GM21423 (cell line): ENCODE measurements around the gene MAGI1.
"Not testable (repeated sequence)": the region's sequence is repeated elsewhere in the genome, so short reads cannot be mapped to it uniquely, and the experiment has no call there.

ENCODE experiments used
- ATAC-seq: cut with Tn5 transposase; IDR thresholded peaks from one replicate; pipeline ENCODE4 v1.9.1; 2021; ENCODE audit warnings: mild to moderate bottlenecking, moderate library complexity; ENCODE audit not compliant: unreplicated experiment

The MAGI1 gene

DNA sequence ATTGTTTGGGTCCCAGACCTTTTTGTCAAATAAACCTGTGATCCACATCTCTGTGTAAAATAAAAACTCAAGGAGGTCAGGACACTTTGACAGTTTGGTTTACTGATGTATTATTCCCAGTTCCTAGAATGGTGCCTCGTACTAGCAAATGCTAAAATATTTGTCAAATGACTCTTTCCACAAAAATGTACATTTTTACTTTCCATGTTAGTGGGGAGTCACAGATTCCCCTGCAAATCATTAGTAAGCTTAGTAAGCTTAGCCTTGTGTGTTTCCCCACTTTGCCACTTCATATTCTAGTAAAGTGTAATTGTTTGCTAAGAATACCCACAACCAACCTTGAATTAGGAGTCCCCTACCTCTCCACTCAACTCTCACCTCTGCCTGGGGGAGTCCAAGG, 2.4 kb upstream of the MAGI1 start:
- ATAC-seq = no peak

DNA sequence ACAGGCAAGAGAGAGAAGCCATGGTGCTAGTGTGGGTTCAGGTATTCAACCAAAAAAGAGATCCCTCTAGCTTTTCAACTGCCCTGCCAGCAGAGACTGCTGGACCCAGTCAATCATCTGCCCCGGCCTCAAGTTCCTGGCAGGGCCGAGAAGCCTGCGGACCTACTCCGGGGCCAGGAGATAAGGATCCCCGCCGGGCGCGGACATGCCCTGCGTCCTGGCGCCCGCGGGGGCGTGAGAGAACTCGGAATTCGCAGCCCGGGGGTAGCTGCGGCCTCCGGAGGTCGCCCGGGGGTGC, 821 bp upstream of the MAGI1 start:
- ATAC-seq = no peak

DNA sequence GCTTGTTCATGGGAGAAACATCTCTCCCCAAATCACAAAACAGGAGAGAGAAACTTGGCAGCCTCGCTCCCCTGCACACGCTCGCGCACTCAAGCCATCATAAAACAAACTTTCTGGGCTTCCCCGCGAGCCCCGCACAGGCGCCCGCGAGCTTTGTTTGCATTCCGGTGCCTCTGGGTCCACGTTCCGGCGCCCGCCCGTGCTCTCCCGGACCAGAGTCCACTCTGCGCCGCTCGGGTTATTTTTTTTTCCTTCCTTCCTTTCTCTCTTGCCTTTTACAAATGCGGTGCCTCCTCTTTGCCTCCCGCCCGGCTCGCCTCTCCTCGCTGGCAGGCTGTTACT, 363 bp downstream of the MAGI1 start:
- ATAC-seq = peak; percentile 19

DNA sequence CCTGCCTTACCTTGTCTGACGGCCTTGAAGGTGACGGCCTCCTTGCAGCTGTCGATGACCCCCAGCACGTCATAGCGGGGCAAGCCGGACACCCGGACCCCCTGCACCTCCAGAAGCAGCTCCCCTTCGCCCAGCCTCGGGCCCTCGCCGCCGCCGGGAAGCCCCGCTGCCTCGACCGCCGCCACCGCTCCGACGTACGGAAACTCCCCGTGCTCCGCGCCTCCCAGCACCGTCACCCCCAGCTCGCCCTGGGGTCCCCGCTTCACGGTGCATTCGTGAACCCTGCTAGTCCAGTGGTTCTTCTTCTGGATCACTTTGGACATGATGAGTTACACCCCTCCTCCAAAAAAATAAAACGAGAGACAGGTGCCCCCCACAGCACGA, 740 bp downstream of the MAGI1 start:
- ATAC-seq = no peak

DNA sequence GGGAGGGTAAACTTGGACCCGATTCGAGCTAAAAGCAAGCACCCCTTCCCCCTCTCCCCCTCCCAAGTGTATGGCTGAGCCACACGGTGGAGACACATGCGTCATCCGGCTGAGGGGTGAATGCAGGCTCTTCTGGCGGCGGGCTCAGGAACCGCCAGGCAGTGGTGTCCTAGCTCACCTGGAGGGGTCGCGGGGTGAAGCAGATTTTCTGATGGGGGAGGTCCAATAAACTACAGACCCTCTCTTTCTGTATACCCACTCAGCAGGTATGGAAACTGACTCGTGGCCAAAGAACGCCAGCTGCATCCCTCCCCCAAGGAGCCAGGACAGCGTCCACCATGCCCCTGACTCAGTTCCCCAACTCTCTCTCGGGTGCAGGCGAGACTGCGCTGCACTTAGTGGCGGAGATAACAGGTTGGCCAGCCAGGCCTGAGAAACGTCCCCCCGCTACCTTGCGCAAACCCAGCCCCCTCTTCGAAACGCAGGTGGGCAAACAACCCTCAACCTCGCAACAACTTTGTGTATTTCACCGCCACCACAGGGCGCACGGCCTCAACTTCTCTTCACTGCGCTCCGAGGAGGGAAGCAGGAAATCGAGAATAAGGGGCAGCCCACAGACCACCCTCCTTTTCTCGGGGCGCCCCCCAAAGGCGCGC, 1.3 kb downstream of the MAGI1 start:
- no peak for ATAC-seq

DNA sequence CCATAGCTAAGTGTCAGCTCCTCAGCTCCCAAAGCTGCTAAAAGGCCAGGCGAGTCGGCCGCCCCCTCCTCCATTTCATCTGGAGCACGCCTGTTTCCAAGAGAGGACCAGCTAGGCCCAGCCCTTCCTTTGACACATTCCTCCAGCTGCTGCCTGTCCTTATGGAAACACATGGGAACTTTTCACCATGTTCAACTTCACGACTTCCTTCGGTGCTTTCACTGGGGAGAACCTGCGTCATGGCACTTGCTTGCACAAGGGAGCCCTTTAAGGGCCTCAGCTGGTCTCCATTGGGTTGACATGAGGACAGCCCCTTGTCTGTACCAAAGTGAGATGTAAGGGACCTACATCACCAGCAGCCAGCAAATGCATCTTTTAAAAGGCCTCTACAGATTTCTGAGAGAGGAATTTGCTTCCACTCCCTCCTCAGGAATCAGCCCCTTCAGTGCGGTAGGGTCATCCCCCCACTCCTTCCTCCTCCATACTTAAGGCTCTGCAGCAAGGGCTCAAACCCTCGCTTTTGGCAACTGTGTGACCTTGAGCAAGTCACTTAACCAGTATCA, 2.1 kb downstream of the MAGI1 start:
- no peak for ATAC-seq

DNA sequence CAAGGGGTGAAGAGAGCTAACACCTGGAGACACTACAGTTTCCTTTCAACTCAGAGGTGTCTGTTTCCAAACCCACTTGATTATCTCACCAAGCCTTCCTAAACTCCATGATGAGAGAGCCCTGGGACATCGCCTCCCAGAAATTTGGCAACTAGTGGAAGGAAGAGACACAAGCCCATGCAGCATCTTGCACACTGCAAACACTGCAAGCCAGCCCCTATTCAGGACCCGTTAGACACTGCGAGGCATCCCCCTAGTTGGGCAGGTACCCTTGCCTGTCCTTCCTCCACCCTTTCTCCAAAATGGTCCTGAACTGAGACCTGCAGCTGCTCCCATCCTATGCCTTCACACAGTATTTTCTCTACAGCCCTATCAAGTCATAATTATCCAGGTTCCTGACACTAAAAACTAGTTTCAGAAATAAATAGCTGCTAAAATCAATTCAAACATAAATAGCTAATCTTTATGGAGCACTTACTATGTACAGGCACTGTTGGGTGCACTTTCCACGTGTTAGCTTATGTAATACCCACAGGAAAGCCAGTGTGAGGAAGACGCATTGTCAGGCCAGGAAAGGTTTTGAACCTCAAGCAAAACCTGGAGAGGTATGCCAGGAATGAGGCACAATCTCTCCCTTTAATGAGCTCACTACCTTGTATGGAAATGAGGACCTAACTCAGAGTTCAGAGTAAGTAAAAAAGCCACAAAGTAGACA, 2.8 kb downstream of the MAGI1 start:
- ATAC-seq = no peak

DNA sequence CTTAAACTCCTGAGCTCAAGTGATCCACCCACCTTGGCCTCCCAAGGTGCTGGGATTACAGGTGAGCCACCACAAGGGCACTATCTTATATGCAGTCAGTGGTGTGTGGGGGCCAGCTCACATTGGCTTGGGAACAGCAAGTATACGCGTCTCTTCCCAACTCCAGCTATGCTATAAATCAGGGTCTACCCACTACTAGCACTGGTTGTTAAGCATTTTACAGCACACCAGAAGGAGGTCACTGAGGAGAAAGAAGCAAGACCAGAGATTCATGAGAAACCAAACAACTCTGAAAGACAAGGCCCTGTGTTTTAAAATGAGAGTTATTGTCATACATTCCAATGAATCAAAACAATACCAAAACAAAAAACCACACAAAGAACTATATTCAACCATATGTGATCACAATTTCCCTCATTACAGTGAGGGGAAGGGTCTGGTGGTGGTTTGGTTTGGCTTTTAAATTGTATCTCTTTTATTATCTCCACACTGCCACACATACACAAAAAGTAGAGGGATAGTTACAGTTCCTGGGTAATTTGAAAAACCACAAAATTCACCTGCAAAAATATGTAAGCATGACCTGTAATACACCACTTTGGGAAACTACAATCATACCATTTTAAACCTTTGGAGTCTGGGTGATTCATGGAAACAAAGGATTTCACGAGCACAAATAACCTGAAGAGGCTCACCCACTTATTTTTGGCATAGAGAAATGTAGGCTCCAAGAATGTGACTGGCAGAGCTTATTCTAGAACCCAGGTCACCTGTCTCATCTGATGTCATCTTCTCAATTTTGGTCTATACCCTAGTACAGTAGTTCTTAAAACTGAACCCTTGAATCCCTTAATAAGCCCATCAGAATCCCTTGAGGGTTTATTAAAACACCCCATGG, 5.2 kb downstream of the MAGI1 start:
- ATAC-seq = no peak

DNA sequence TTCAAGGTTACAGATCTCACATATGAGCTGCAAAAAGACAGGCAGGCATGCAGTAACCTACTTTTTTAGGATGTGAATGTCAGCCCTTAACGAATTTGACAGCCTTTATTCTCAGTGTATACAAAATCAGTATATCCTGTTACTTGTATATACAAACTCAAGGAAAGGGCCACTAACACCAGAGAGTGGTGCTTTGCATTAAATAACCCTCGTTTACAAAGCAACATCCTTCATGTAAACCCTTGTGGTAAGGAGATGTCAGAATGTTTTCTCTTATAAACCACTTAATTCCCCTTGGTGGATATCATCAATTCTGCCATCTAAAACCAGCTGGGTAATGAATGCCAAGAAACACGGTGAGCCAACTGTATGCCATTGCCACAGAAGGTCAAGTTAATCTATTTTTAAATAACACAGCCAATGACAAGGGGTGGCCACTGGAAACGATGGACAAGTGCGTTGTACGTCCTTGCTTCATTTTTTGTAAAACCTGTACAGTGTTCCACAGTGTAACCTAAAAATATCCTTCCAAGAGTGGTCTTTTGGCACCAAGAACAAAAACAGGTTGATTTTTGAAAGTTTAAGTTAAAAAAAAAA, 7.5 kb downstream of the MAGI1 start:
- ATAC-seq = no peak

DNA sequence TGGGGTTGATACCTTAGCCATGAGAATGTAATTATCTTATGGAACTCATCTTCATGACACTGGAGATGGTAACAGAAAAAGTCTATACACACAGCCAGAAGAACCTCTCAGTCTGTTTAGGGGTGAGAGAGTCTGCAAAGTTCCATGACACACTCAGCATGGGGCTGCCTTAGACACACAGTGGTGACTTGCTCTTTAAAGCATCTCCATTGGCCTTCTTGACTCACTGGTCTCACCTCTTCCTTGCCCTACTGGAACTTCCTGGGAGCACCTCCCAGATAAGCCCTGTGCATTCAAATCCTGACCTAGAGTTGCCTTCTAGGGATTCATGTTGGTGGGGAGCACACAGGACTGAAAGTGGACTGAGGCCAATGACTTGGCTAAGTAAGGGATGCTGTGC, 9.3 kb downstream of the MAGI1 start:
- no peak for ATAC-seq

DNA sequence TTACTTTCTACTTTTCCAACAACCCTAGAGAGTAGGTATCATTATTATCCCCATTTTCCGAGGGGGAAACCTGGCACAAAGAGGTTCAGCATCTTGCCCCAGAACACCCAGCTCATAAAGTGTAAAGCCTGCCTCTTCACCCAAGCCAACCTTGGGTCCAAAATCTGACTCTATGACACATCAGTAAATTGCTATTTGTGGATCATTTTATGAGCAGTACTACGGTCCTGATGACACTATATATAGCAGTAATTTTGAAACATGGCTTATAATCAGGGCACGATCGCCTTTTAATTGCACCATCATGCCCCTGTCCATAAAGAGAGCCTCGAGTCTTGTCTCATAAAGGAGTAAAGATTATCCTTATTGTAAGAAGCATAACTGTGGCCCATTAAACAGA, 9.7 kb downstream of the MAGI1 start:
- ATAC-seq = no peak

DNA sequence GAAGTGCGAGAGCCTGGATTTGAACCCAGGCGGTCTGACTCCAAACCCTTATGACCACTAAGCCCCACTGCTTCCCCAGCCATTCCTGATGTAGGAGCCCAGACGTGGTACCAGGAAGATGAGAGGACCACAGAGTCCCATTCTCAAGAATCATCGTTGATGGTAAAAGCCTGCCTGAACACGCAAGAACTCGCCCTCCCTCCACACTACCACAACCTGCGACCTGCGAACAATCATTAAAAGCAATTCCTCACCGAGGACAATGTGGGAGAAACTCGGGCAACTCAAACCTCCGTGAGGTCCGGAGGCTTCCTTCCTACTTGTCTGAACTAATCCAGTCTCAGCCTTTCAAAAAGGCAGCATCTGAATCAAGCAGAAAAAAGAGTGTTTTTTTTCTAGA, 10.3 kb downstream of the MAGI1 start:
- ATAC-seq = no peak

DNA sequence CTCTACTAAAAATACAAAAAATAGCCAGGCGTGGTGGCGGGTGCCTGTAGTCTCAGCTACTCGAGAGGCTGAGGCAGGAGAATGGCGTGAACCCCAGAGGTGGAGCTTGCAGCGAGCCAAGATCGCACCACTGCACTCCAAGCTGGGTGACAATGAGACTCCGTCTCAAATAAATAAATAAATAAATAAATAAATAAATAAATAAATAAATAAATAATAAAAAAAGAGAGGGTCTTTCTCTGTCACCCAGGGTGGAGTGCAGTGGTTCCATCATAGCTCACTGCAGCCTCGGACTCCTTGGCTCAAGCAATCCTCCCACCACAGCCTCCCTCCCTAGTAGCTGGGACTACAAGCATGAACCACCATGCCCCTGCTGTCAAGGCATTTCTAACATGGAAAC, 11.6 kb downstream of the MAGI1 start:
- not testable (repeated sequence) for ATAC-seq

DNA sequence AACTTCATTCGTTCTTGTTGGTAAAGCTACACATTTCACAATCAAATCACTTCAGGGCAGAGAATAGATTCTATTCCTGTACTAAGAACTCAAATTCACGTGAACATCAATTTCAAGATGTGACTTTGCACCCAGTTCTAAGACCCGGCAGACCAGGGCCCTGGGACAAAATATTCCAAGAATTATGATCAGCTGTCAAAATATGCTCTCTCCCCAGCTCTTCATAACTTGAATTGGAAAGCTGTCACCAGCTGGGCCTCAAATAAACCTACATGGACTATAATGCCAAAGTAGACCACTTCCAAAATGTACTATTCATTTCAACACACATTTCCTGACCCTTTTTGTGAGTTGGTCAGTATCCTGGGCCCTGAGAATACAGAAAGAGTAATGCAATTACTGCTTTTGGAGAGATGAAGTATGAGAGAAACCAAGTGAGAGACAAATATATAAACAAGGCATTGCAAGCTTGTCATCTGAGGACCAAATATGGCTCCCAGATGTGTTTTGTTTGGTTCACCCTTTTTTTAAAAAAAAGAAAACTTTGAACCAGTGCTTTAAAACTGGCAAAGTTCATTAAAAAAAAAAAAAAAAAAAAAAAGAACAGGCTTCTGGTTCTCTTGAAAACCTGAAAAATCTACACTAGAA, 14.9 kb downstream of the MAGI1 start:
- ATAC-seq = no peak

DNA sequence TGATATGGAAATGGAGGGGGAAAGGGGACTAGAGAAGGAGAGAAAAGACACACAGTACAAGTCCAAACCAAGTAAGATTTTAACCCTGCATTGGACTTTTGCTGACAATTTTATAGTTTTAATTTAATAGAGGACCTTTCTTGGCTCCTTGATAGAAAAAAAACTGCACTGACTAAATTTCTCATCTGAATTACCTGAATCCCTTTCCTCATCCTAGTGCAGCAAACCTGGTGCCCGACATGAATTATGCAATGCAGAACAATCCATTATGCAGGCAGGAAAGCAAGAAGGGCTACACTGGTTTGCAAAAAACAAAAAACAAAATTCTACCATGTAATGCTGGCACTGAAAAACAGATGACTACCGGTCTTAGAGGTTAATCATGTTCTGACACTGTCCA, 15.5 kb downstream of the MAGI1 start:
- ATAC-seq = no peak

DNA sequence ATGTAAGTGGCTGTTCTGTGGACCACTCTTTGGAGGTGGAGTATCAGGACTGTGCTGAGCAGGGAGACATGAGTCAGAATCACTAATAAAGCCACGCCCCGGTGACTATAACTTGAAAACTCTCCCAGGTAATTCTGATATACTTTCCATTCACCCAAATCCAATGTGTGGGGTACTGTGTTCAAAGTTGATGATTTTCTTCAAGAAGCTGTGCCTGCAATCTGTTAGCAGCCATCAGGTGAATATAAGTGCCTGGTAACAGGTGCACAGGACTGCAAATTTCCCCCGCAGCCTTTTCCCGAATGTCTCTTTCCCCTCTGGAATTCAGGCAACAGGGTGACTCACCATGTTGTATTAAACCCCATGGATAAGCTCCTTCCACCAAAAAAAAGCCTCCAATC, 17.0 kb downstream of the MAGI1 start:
- ATAC-seq = no peak

DNA sequence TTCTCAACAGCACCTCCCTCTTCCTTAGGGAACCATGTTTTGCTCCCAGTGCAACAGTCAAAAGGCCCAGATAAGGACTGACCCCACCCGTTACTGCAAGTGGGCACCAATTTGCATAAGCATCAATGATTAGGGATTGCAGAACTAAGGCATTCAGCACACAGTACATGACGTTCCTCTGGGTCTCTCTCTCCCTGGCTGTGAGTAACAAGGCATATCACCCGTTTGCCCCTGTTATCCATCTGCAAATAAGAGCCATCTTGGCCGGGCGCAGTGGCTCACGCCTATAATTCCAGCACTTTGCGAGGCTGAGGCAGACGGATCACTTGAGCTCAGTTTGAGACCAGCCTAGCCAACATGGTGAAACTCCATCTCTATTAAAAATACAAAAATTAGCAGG, 18.8 kb downstream of the MAGI1 start:
- no peak for ATAC-seq

DNA sequence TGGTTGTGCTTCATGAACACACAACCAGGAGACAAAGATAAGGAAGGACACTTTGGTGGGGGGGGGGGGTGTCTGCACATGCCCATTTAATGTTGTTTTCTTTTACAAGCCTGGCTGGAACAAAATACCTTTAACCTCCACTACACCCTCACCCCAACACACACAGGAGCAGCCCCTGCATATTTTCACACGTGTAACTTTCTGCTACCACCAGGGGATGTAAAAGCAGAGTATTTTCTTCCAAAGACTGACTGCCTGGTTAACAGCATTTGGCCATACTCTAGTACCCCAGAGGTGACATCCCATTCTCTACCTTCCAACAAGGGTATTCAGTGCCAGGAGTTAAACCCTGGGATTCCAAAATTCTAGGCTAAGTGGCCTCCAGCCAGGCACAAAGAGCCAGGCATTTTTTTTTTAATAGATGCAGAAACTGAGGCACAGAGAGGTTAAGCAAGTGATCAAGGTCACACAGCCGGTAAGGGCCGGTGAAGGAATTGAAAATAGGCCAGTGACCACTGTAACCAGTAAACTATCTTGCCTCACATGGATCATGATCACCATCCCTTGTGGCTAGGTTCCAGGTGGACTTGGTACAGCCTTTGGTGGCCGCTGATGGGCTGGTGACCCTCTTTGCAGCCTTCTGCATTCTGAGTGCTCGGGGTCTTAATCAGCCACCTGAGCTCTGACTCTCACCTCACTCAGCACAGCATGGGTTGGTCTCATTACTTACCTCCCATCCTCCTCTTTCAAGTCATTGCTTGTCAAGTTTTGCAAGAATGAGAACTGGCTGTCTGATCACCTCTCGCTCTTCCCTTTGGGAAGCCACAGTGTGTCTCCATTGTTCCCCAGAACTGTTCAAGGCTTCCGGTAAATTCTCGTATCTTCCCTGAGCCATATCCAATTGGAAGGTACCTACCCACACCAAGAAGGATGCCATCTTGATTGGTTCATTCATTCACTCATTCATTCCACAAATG, 20.4 kb downstream of the MAGI1 start:
- ATAC-seq = no peak

DNA sequence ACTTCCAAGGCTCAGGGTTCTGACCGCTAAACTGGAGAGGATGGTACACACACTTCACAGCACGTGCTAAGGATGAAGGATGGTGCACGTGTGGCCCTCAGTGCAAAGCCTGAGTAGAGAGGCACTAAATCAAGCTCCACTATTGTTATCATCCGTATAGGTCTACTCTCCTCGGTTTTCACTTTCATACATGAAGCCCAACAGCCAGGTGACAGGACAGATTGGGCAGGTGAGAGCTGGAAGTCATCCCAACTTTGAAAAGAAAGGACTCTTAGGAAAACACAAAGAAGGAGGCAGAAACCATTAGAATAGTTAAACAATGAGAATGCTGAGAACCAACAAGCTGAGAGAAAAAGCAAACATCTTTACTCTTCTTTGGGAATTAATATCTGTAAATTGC, 21.1 kb downstream of the MAGI1 start:
- no peak for ATAC-seq

DNA sequence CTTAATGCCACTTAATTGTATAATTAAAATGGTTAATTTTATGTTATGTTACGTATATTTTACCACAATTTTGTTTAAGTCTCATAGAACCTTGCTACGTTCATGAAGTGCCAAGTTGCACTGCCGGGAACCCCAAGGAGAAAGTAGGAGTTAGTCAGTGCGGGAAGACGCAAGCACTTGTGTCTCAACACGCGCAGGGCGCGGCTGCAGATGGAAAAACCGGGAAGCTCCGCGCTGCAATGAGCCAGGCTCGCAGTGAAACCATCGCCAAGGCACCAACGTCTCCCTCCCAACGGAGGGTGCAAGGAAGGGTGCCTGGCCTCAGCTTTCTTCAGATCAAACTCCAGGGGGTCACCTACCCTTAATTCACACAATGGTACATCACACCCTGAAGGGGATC, 21.6 kb downstream of the MAGI1 start:
- ATAC-seq = no peak
